GM23338 (cell line): Measurements from ENCODE around the gene MTPN. TPM values are rescaled to one million over a fixed set of nuclear protein-coding genes. Genes with fewer than 3 reads are reported as not detected.

ENCODE experiments used
- ATAC-seq: fragments of 200-7000 bp; cut with Tn5 transposase; 3 replicates; pipeline ENCODE4 v1.9.1; 2020
- DNase-seq: peaks from one replicate; pipeline ENCODE4 v3.0.0-alpha.2; 2015; ENCODE audit warnings: low spot score
- H2AFZ ChIP-seq: fragments of 200-600 bp; sonication (generic); 2 replicates; pipeline ENCODE4 v1.8.0; 2016; ENCODE audit warnings: antibody characterized with exemption, mild to moderate bottlenecking, moderate library complexity
- H3F3A ChIP-seq: fragments of 200-600 bp; sonication (generic); replicated peaks from 2 replicates; pipeline ENCODE4 v1.8.0; 2017; ENCODE audit warnings: antibody characterized with exemption, mixed run types, low read depth
- H3K27ac ChIP-seq: fragments of 200-600 bp; sonication (generic); 2 replicates; pipeline ENCODE4 v1.6.1; 2016; ENCODE audit warnings: low read depth
- H3K27me3 ChIP-seq: fragments of 200-600 bp; sonication (generic); 2 replicates; pipeline ENCODE4 v1.8.0; 2016; ENCODE audit warnings: mild to moderate bottlenecking, mixed run types, moderate library complexity; ENCODE audit not compliant: insufficient read depth
- H3K36me3 ChIP-seq: fragments of 200-600 bp; sonication (generic); 2 replicates; pipeline ENCODE4 v1.8.0; 2016; ENCODE audit warnings: mild to moderate bottlenecking; ENCODE audit not compliant: insufficient read depth
- H3K4me1 ChIP-seq: fragments of 200-600 bp; sonication (generic); 2 replicates; pipeline ENCODE4 v1.8.0; 2016; ENCODE audit warnings: mild to moderate bottlenecking, moderate library complexity; ENCODE audit not compliant: insufficient read depth
- H3K4me2 ChIP-seq: fragments of 200-600 bp; sonication (generic); 2 replicates; pipeline ENCODE4 v1.7.1; 2017; ENCODE audit warnings: mixed run types
- H3K4me3 ChIP-seq: fragments of 200-600 bp; sonication (generic); 2 replicates; pipeline ENCODE4 v1.6.1; 2016; ENCODE audit warnings: mixed run types
- H3K79me2 ChIP-seq: fragments of 200-600 bp; sonication (generic); replicated peaks from 2 replicates; pipeline ENCODE4 v1.8.0; 2017; ENCODE audit warnings: mild to moderate bottlenecking; ENCODE audit not compliant: insufficient read depth
- H3K9me2 ChIP-seq: fragments of 200-600 bp; sonication (generic); 2 replicates; pipeline ENCODE4 v1.8.0; 2017; ENCODE audit not compliant: insufficient read depth
- H4K20me1 ChIP-seq: fragments of 200-600 bp; sonication (generic); replicated peaks from 2 replicates; pipeline ENCODE4 v1.8.0; 2017; ENCODE audit warnings: mild to moderate bottlenecking; ENCODE audit not compliant: insufficient read depth
- H3K27ac Mint-ChIP-seq: 2 replicates; pipeline ENCODE4 v1.8.0; 2020; ENCODE audit warnings: inconsistent platforms, mild to moderate bottlenecking, moderate library complexity, mixed read lengths
- H3K27me3 Mint-ChIP-seq: 3 replicates; pipeline ENCODE4 v1.8.0; 2022; ENCODE audit warnings: low read depth, mild to moderate bottlenecking, moderate library complexity, mixed read lengths, inconsistent platforms; ENCODE audit not compliant: insufficient read depth, poor library complexity
- H3K36me3 Mint-ChIP-seq: 3 replicates; pipeline ENCODE4 v1.8.0; 2021; ENCODE audit warnings: low read depth, mild to moderate bottlenecking, inconsistent platforms, moderate library complexity, mixed read lengths
- H3K4me1 Mint-ChIP-seq: 3 replicates; pipeline ENCODE4 v1.8.0; 2020; ENCODE audit warnings: mild to moderate bottlenecking, inconsistent platforms, mixed read lengths
- H3K4me3 Mint-ChIP-seq: 3 replicates; pipeline ENCODE4 v1.8.0; 2021; ENCODE audit warnings: moderate library complexity, mild to moderate bottlenecking, inconsistent platforms, mixed read lengths
- H3K9me3 Mint-ChIP-seq: 3 replicates; pipeline ENCODE4 v1.8.0; 2020; ENCODE audit warnings: moderate library complexity, mild to moderate bottlenecking, inconsistent platforms, mixed read lengths
- CTCF ChIP-seq, 2 experiments: fragments of 200-600 bp in 1 of 2; sonication (generic) in 1 of 2; conservative IDR thresholded peaks; 2 replicates each; pipeline versions ENCODE4 v1.5.1 to v1.6.1; 2016 to 2017; ENCODE audit warnings: antibody characterized with exemption in 2 of 2, low read depth in 2 of 2, mild to moderate bottlenecking in 2 of 2, moderate library complexity in 1 of 2
- EZH2 ChIP-seq: fragments of 200-600 bp; sonication (generic); IDR thresholded peaks from one replicate; pipeline ENCODE4 v1.8.0; 2017; ENCODE audit warnings: antibody characterized with exemption, mild to moderate bottlenecking, low read depth; ENCODE audit not compliant: unreplicated experiment
- EZH2phosphoT487 ChIP-seq: fragments of 200-600 bp; sonication (generic); IDR thresholded peaks from one replicate; pipeline ENCODE4 v1.8.1; 2018; ENCODE audit warnings: antibody characterized with exemption; ENCODE audit not compliant: unreplicated experiment
- JUNB ChIP-seq: IDR thresholded peaks from one replicate; pipeline ENCODE4 v1.6.1; 2016; ENCODE audit warnings: antibody characterized with exemption; ENCODE audit not compliant: unreplicated experiment
- NANOG ChIP-seq: IDR thresholded peaks from 2 replicates; pipeline ENCODE4 v1.6.1; 2016; ENCODE audit warnings: antibody characterized with exemption, borderline replicate concordance
- POLR2AphosphoS5 ChIP-seq: IDR thresholded peaks from 2 replicates; pipeline ENCODE4 v1.6.1; 2016; ENCODE audit warnings: antibody characterized with exemption, low read depth
- STAT1 ChIP-seq: IDR thresholded peaks from one replicate; pipeline ENCODE4 v1.6.1; 2016; ENCODE audit warnings: antibody characterized with exemption; ENCODE audit not compliant: unreplicated experiment
- ZNF114 ChIP-seq: fragments of 250-450 bp; sonication (Bioruptor Pico); IDR thresholded peaks from 2 replicates; pipeline ENCODE4 v1.5.0; 2020; ENCODE audit warnings: mild to moderate bottlenecking, moderate library complexity
- ZNF331 ChIP-seq: fragments of 250-450 bp; sonication (Bioruptor Pico); IDR thresholded peaks from 2 replicates; pipeline ENCODE4 v1.5.0; 2020; ENCODE audit warnings: low read depth, mild to moderate bottlenecking, moderate library complexity
- ZNF462 ChIP-seq: fragments of 250-450 bp; sonication (Bioruptor Pico); IDR thresholded peaks from 2 replicates; pipeline ENCODE4 v1.5.0; 2020; ENCODE audit warnings: mild to moderate bottlenecking, moderate library complexity
- polyA plus RNA-seq: library from polyadenylated mRNA; unstranded; fragments of >200 nt; fragmentation: Nextera tagmentation; extraction: Ambion mirVana; gene quantifications from 2 replicates; pipeline ENCODE4 v1.2.1, GENCODE V29; 2016
- total RNA-seq: library from RNA; depleted of rRNA; stranded (reverse); fragments of >200 nt; shearing (Covaris generic); gene quantifications from 2 replicates; pipeline ENCODE4 v1.2.3, GENCODE V29; 2014
- TF ChIP-seq, protein P1 (sequence below): IDR thresholded peaks from 2 replicates; pipeline ENCODE4 v1.6.1; 2016; ENCODE audit warnings: antibody characterized with exemption
- TF ChIP-seq, protein P2 (sequence below): IDR thresholded peaks from one replicate; pipeline ENCODE4 v1.6.1; 2018; ENCODE audit warnings: antibody characterized with exemption; ENCODE audit not compliant: unreplicated experiment

The MTPN gene
- total and polyA plus RNA-seq, 2 experiments from 2014 or later, result 87.7 to 90.3 TPM

DNA sequence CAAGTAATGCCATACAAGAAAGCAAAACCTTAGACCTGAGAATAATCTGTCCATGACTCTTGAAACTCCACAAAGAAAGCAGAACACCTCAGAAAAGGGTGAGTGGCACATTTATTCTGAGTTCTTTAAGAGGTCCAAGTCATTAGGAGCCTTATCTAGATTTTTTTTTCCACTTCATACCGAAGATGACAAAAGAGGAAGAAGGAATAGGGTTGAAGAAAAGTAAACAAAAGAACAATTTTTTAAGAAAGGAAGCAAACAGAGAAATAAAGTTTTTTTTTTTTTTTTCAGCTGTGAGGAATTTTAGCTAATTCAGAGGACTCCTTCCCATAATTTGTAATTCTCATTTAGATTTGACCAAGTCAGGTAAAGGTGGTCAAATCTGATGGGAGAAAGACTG lies 13.1 kb upstream of the MTPN start:
- Mint-ChIP-seq H3K4me3 (no peak overlapping the region), H3K27ac (no peak overlapping the region), H3K4me1 (no peaks in the 10 kb centered on the region; the same call in 2 of the 3 replicates), H3K36me3 (peaks cover 4% of the 10 kb centered on the region; the same call in 2 of the 3 replicates), H3K9me3 (peaks cover 24% of the 10 kb centered on the region), H3K27me3 (peaks cover 10% of the 10 kb centered on the region)
- H3F3A ChIP-seq, result no peaks in the 10 kb centered on the region
- no peak for DNase-seq
- H3K4me1 ChIP-seq, result no peaks in the 10 kb centered on the region
- H3K36me3 ChIP-seq, result peaks cover 12% of the 10 kb centered on the region
- no peaks in the 10 kb centered on the region for H3K79me2 ChIP-seq
- H4K20me1 ChIP-seq, result no peaks in the 10 kb centered on the region
- no peak overlapping the region for H2AFZ ChIP-seq
- H3K9me2 ChIP-seq, result peaks cover 7% of the 10 kb centered on the region; the same call in 1 of the 2 replicates
- H3K27ac ChIP-seq, result no peak overlapping the region
- no peak overlapping the region for H3K4me2 ChIP-seq
- no peak for ATAC-seq
- H3K27me3 ChIP-seq, result no peaks in the 10 kb centered on the region
- no peak overlapping the region for H3K4me3 ChIP-seq
- TF ChIP-seq ZNF331 (no peak), EZH2 (no peak), ZNF114 (no peak), NANOG (no peak), POLR2AphosphoS5 (no peak), CTCF (conservative IDR thresholded peaks at IDR 0.05; ENCODE audit: low read depth in 2 of 2) (no peak), ZNF462 (CRISPR knock-in tag) (no peak), STAT1 (no peak), JUNB (no peak), EZH2phosphoT487 (no peak)
- TF ChIP-seq, protein P1, sequence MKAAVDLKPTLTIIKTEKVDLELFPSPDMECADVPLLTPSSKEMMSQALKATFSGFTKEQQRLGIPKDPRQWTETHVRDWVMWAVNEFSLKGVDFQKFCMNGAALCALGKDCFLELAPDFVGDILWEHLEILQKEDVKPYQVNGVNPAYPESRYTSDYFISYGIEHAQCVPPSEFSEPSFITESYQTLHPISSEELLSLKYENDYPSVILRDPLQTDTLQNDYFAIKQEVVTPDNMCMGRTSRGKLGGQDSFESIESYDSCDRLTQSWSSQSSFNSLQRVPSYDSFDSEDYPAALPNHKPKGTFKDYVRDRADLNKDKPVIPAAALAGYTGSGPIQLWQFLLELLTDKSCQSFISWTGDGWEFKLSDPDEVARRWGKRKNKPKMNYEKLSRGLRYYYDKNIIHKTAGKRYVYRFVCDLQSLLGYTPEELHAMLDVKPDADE, result no peak
- TF ChIP-seq, protein P2, sequence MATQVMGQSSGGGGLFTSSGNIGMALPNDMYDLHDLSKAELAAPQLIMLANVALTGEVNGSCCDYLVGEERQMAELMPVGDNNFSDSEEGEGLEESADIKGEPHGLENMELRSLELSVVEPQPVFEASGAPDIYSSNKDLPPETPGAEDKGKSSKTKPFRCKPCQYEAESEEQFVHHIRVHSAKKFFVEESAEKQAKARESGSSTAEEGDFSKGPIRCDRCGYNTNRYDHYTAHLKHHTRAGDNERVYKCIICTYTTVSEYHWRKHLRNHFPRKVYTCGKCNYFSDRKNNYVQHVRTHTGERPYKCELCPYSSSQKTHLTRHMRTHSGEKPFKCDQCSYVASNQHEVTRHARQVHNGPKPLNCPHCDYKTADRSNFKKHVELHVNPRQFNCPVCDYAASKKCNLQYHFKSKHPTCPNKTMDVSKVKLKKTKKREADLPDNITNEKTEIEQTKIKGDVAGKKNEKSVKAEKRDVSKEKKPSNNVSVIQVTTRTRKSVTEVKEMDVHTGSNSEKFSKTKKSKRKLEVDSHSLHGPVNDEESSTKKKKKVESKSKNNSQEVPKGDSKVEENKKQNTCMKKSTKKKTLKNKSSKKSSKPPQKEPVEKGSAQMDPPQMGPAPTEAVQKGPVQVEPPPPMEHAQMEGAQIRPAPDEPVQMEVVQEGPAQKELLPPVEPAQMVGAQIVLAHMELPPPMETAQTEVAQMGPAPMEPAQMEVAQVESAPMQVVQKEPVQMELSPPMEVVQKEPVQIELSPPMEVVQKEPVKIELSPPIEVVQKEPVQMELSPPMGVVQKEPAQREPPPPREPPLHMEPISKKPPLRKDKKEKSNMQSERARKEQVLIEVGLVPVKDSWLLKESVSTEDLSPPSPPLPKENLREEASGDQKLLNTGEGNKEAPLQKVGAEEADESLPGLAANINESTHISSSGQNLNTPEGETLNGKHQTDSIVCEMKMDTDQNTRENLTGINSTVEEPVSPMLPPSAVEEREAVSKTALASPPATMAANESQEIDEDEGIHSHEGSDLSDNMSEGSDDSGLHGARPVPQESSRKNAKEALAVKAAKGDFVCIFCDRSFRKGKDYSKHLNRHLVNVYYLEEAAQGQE, result no peak
